Activated CD8-positive, alpha-beta memory T cell treated with anti-CD3 and anti-CD28 coated beads for 36 hours (primary cell): ENCODE measurements around the gene ZNF558. TPM values are rescaled to one million over a fixed set of nuclear protein-coding genes. Genes with fewer than 3 reads are reported as not detected.
"Not testable (repeated sequence)": the region's sequence is repeated elsewhere in the genome, so short reads cannot be mapped to it uniquely, and the experiment has no call there.

ENCODE experiments used
- CTCF ChIA-PET: fragments of 350-600 bp; sonication (Branson Sonifier 250); formaldehyde crosslinking; loops from one replicate; lab custom pipeline; 2021; ENCODE audit warnings: antibody characterized with exemption; lab: Charles Lee
- POLR2A ChIA-PET: fragments of 350-600 bp; sonication (Branson Sonifier 250); formaldehyde crosslinking; loops from one replicate; lab custom pipeline; 2021; ENCODE audit warnings: antibody characterized with exemption; lab: Charles Lee
- total RNA-seq, 2 experiments: library from RNA; stranded (reverse); gene quantifications; one replicate each; pipeline ENCODE4 v1.2.3, GENCODE V29; 2021

ZNF558 gene
- total RNA-seq, 2 experiments from 2014 or later = 20.1 to 23.4 TPM

- CTCF ChIA-PET = no interaction called here
- POLR2A ChIA-PET = no interaction called here
These were observed 17.9 kb downstream of the ZNF558 start for GRCh38 chr19:8814176-8814575.

- POLR2A ChIA-PET = no interaction called here
- CTCF ChIA-PET = no interaction called here
These were observed 20.6 kb downstream of the ZNF558 start for GRCh38 chr19:8811315-8812172.

GRCh38 chr19:8806661-8807060 is 25.4 kb downstream of the ZNF558 start:
- POLR2A ChIA-PET = no interaction called here

GRCh38 chr19:8794823-8795222 is 37.3 kb downstream of the ZNF558 start:
- POLR2A ChIA-PET = no interaction called here
- CTCF ChIA-PET = no interaction called here

More at GRCh38 chr19:8806661-8807060, 25.4 kb downstream of the ZNF558 start:
- CTCF ChIA-PET = no interaction called here

- CTCF ChIA-PET, POLR2A ChIA-PET: not testable (repeated sequence)
These were observed 58.5 kb downstream of the ZNF558 start for GRCh38 chr19:8773587-8773986.

GRCh38 chr19:8769265-8769664 is 62.8 kb downstream of the ZNF558 start:
- POLR2A ChIA-PET, CTCF ChIA-PET: not testable (repeated sequence)

GRCh38 chr19:8767257-8767656 is 64.8 kb downstream of the ZNF558 start:
- POLR2A ChIA-PET = not testable (repeated sequence)

More at GRCh38 chr19:8767257-8767656, 64.8 kb downstream of the ZNF558 start:
- CTCF ChIA-PET = not testable (repeated sequence)

Other genes with a start within 250 kb of the ZNF558 start
- 1 to 10 TPM; 4.7 to 6.9 TPM for gene ADAMTS10, start 221.6 kb downstream of the ZNF558 start, total RNA-seq
- not detected for gene NFILZ, start 201.7 kb downstream of the ZNF558 start, total RNA-seq
- not detected for gene ACTL9, start 133.5 kb downstream of the ZNF558 start, total RNA-seq
- gene OR2Z1, start 110.7 kb downstream of the ZNF558 start, total RNA-seq = not detected
- gene MBD3L1, start 73 bp upstream of the ZNF558 start, total RNA-seq = not detected
- not detected for gene MUC16, start 178.1 kb upstream of the ZNF558 start, total RNA-seq